ENCODE data around the gene PAX7.

DNA sequence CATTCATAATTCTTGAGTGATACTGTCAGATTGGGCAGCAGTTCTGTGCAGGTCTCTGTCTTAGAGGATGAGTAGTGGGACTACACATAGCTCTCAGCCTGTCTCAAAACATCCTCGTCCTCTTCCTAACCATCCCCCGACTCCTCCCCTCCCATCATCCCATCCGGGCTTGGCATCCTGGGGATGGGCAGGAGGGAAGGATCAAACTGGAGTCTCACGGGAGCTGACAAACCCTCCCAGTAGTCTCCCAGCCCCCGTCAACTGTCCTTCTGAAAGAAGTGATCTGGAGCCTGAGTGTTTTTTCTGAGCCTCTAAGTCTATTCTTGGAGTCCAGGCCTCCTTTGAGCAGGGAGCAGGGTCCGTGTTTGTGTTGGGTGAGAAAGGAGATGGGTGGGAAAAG, 102.0 kb downstream of the PAX7 start:
- TF ChIP-seq, protein P1, sequence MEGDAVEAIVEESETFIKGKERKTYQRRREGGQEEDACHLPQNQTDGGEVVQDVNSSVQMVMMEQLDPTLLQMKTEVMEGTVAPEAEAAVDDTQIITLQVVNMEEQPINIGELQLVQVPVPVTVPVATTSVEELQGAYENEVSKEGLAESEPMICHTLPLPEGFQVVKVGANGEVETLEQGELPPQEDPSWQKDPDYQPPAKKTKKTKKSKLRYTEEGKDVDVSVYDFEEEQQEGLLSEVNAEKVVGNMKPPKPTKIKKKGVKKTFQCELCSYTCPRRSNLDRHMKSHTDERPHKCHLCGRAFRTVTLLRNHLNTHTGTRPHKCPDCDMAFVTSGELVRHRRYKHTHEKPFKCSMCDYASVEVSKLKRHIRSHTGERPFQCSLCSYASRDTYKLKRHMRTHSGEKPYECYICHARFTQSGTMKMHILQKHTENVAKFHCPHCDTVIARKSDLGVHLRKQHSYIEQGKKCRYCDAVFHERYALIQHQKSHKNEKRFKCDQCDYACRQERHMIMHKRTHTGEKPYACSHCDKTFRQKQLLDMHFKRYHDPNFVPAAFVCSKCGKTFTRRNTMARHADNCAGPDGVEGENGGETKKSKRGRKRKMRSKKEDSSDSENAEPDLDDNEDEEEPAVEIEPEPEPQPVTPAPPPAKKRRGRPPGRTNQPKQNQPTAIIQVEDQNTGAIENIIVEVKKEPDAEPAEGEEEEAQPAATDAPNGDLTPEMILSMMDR (IDR thresholded peaks at IDR 0.05) = no peak
- no peak for TF ChIP-seq REST (IDR thresholded peaks at IDR 0.05)
- no peak for TF ChIP-seq JUN (IDR thresholded peaks at IDR 0.05)
- no peak for TF ChIP-seq POLR2A (IDR thresholded peaks at IDR 0.05; ENCODE audit: low read length)
- no peak for TF ChIP-seq CEBPB (IDR thresholded peaks at IDR 0.05)
- no peak for TF ChIP-seq BHLHE40 (IDR thresholded peaks at IDR 0.05; ENCODE audit: low read depth, low read length)
- TF ChIP-seq ESRRA (IDR thresholded peaks at IDR 0.05; ENCODE audit: borderline replicate concordance, low read length) = no peak
